Transverse colon (tissue), 3 donors: ENCODE results near the gene GRIA2.

Source experiments
- CTCF ChIP-seq, 5 experiments: fragments of 200-600 bp in 3 of 5; fragments of 450-650 bp in 2 of 5; sonication (generic) in 3 of 5; IDR thresholded peaks; 1 replicate in 2 of 5; 2 replicates in 3 of 5; pipeline ENCODE4 v1.5.1; 2016 to 2017; ENCODE audit warnings: antibody characterized with exemption in 5 of 5, inconsistent platforms in 3 of 5, mild to moderate bottlenecking in 2 of 5, moderate library complexity in 1 of 5
- POLR2A ChIP-seq: fragments of 450-650 bp; IDR thresholded peaks from one replicate; pipeline ENCODE4 v1.6.1; 2016; ENCODE audit warnings: antibody characterized with exemption, mild to moderate bottlenecking, moderate library complexity

- no peak for TF ChIP-seq POLR2A
- no peak for TF ChIP-seq CTCF (IDR thresholded peaks at IDR 0.05)
Measured at GRCh38 chr4:157223456-157223855, 2.9 kb downstream of the GRIA2 start.
